HEK293 (cell line): ENCODE results near the gene WBP11.

Experiments
- CTCF ChIA-PET: fragments of 350-600 bp; formaldehyde crosslinking; extraction: SDS; loops from one replicate; lab custom pipeline; 2021; ENCODE audit warnings: antibody characterized with exemption; lab: Yijun Ruan, JAX
- POLR2A ChIA-PET: fragments of 300-600 bp; formaldehyde crosslinking; extraction: SDS; loops from one replicate; lab custom pipeline; 2020; ENCODE audit warnings: antibody characterized with exemption, inconsistent platforms; lab: Yijun Ruan, JAX
- H3K27ac ChIP-seq: fragments of 200-500 bp; sonication (Bioruptor generic); 2 replicates; pipeline ENCODE4 v1.5.1; 2014; ENCODE audit warnings: low read depth, low read length, control low read depth, inconsistent platforms; ENCODE audit errors: extremely low read depth
- H3K36me3 ChIP-seq, 2 experiments: fragments of 200-500 bp in 1 of 2; sonication (Bioruptor generic) in 1 of 2; 1 replicate in 1 of 2; 2 replicates in 1 of 2; pipeline ENCODE4 v1.5.1; 2014 to 2017; ENCODE audit warnings: inconsistent platforms in 2 of 2, low read length in 2 of 2; ENCODE audit not compliant: control insufficient read depth in 2 of 2, insufficient read depth in 1 of 2
- H3K4me1 ChIP-seq: fragments of 200-500 bp; sonication (Bioruptor generic); 2 replicates; pipeline ENCODE4 v1.5.1; 2014; ENCODE audit warnings: mild to moderate bottlenecking, low read length, inconsistent platforms; ENCODE audit not compliant: control insufficient read depth, insufficient read depth
- H3K4me3 ChIP-seq: 2 replicates; pipeline ENCODE4 v1.5.1; 2011; ENCODE audit warnings: low read depth, mild to moderate bottlenecking, control low read depth, low read length, moderate library complexity
- H3K9me3 ChIP-seq: fragments of 200-500 bp; sonication (Bioruptor generic); 2 replicates; pipeline ENCODE4 v1.5.1; 2014; ENCODE audit warnings: low read depth, low read length, inconsistent platforms; ENCODE audit not compliant: control insufficient read depth, insufficient read depth
- KLF16 ChIP-seq: fragments of 450-650 bp; formaldehyde crosslinking; IDR thresholded peaks from 2 replicates; pipeline ENCODE4 v1.5.1; 2017; ENCODE audit warnings: missing biosample characterization, missing genetic modification characterization
- PBX3 ChIP-seq: sonication (generic); formaldehyde crosslinking; IDR thresholded peaks from 2 replicates; pipeline ENCODE4 v1.8.1; 2022; ENCODE audit warnings: mild to moderate bottlenecking, moderate library complexity, missing genetic modification reagents
- SP2 ChIP-seq: fragments of 450-650 bp; formaldehyde crosslinking; IDR thresholded peaks from 2 replicates; pipeline ENCODE4 v1.5.1; 2016; ENCODE audit warnings: missing biosample characterization, missing genetic modification characterization
- SP3 ChIP-seq: fragments of 450-650 bp; formaldehyde crosslinking; IDR thresholded peaks from 2 replicates; pipeline ENCODE4 v1.5.1; 2016; ENCODE audit warnings: missing biosample characterization, missing genetic modification characterization
- TRIM28 ChIP-seq: IDR thresholded peaks from 2 replicates; pipeline ENCODE4 v1.6.1; 2011; ENCODE audit warnings: low read length, control low read depth, borderline replicate concordance
- ZBTB17 ChIP-seq: fragments of 450-650 bp; formaldehyde crosslinking; IDR thresholded peaks from 2 replicates; pipeline ENCODE4 v1.5.1; 2016; ENCODE audit warnings: missing biosample characterization, missing genetic modification characterization
- ZBTB21 ChIP-seq: fragments of 450-650 bp; formaldehyde crosslinking; IDR thresholded peaks from 2 replicates; pipeline ENCODE4 v1.5.1; 2017; ENCODE audit warnings: missing biosample characterization, missing genetic modification characterization
- ZBTB44 ChIP-seq: fragments of 450-650 bp; IDR thresholded peaks from 2 replicates; pipeline ENCODE4 v1.5.1; 2018; ENCODE audit warnings: missing biosample characterization, mild to moderate bottlenecking, missing genetic modification characterization
- ZBTB48 ChIP-seq: fragments of 450-650 bp; formaldehyde crosslinking; IDR thresholded peaks from 2 replicates; pipeline ENCODE4 v1.5.1; 2016; ENCODE audit warnings: missing biosample characterization, missing genetic modification characterization
- ZNF16 ChIP-seq: fragments of 450-650 bp; formaldehyde crosslinking; IDR thresholded peaks from 2 replicates; pipeline ENCODE4 v1.5.1; 2016; ENCODE audit warnings: low read depth, missing biosample characterization, missing genetic modification characterization
- ZNF2 ChIP-seq: fragments of 450-650 bp; formaldehyde crosslinking; IDR thresholded peaks from 2 replicates; pipeline ENCODE4 v1.5.1; 2016; ENCODE audit warnings: missing biosample characterization, missing genetic modification characterization
- ZNF394 ChIP-seq: fragments of 450-650 bp; formaldehyde crosslinking; IDR thresholded peaks from 2 replicates; pipeline ENCODE4 v1.5.1; 2016; ENCODE audit warnings: missing biosample characterization, missing genetic modification characterization, mild to moderate bottlenecking, moderate library complexity, borderline replicate concordance
- ZNF473 ChIP-seq: fragments of 450-650 bp; formaldehyde crosslinking; IDR thresholded peaks from 2 replicates; pipeline ENCODE4 v1.5.1; 2017; ENCODE audit warnings: missing biosample characterization, missing genetic modification characterization
- ZNF510 ChIP-seq: fragments of 450-650 bp; formaldehyde crosslinking; IDR thresholded peaks from 2 replicates; pipeline ENCODE4 v1.5.1; 2018; ENCODE audit warnings: mild to moderate bottlenecking, missing genetic modification characterization, missing biosample characterization; ENCODE audit not compliant: insufficient replicate concordance
- ZNF548 ChIP-seq: fragments of 450-650 bp; formaldehyde crosslinking; IDR thresholded peaks from 2 replicates; pipeline ENCODE4 v1.5.1; 2016; ENCODE audit warnings: missing biosample characterization, missing genetic modification characterization
- ZNF561 ChIP-seq: fragments of 450-650 bp; IDR thresholded peaks from 2 replicates; pipeline ENCODE4 v1.5.1; 2018; ENCODE audit warnings: missing biosample characterization, missing genetic modification characterization, borderline replicate concordance
- ZNF692 ChIP-seq: fragments of 450-650 bp; formaldehyde crosslinking; IDR thresholded peaks from 2 replicates; pipeline ENCODE4 v1.5.1; 2016; ENCODE audit warnings: missing biosample characterization, missing genetic modification characterization
- ZNF76 ChIP-seq: fragments of 450-650 bp; formaldehyde crosslinking; IDR thresholded peaks from 2 replicates; pipeline ENCODE4; 2016; ENCODE audit warnings: low read depth, missing biosample characterization, missing genetic modification characterization, borderline replicate concordance
- ZNF777 ChIP-seq: fragments of 450-650 bp; formaldehyde crosslinking; IDR thresholded peaks from 2 replicates; pipeline ENCODE4 v1.5.1; 2017; ENCODE audit warnings: missing biosample characterization, missing genetic modification characterization, borderline replicate concordance
- ZSCAN30 ChIP-seq: fragments of 450-650 bp; IDR thresholded peaks from 2 replicates; pipeline ENCODE4 v1.5.1; 2018; ENCODE audit warnings: missing biosample characterization, mild to moderate bottlenecking, missing genetic modification characterization, moderate library complexity
- TF ChIP-seq, protein P1 (sequence below): fragments of 450-650 bp; formaldehyde crosslinking; IDR thresholded peaks from 2 replicates; pipeline ENCODE4 v1.5.1; 2016; ENCODE audit warnings: missing biosample characterization, missing genetic modification characterization
- TF ChIP-seq, protein P2 (sequence below): fragments of 450-650 bp; formaldehyde crosslinking; IDR thresholded peaks from 2 replicates; pipeline ENCODE4 v1.5.1; 2017; ENCODE audit warnings: missing biosample characterization, missing genetic modification characterization
- TF ChIP-seq, protein P3 (sequence below): fragments of 450-650 bp; formaldehyde crosslinking; IDR thresholded peaks from 2 replicates; pipeline ENCODE4 v1.5.1; 2017; ENCODE audit warnings: missing biosample characterization, missing genetic modification characterization

WBP11 gene

DNA sequence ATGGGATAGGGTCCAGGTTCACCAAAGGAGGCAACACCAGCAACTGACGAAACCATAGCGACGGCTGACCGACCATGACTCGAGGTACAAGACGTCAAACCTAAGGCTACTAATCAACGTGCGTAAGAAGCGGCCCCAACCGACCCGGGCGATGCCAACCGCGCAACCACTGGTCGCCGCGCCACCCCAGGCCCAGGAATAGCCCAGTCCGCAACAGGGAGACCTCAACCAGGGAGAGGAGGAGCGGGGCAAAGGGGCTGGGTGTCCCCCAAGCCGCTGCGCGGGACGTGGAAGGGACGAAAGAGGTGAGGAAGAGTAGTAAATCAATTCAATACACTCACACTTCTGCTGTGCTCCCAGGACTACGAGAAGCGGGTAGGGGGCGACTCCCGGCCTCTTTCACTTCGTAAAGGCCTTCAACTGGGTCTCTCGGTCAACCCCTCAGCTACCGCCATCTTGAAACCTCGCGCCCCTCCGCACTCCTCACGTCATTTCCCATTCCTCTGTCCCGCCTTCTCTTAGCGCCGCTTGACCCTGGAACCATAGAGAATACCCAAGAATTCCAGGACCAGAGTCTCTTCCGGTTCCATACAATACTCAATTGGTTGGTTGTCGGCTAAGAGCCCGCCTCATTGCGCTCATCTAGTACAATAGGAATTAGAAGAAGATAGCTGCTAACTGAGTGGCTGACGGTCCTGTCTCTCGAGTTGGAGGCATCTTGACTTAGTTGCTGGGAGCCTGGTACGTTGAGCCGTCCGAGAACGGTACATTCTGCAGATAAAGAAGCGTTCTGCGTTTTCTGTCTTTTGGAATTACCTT is at the start of gene WBP11, which contains the start of gene C12orf60:
TSS of gene WBP11 (minus strand) at position 468 of the 819 bp plus-strand sequence. CDS start 2,095 bp downstream, outside the sequence.
TSS of gene C12orf60 (plus strand) at position 660 of the 819 bp plus-strand sequence. CDS start 19,266 bp downstream, outside the sequence.
- H3K27ac ChIP-seq = peak within 1 kb of the TSS; percentile 87
- peak within 1 kb of the TSS; percentile 53 for H3K4me3 ChIP-seq
- H3K4me1 ChIP-seq = peaks cover 2% of the 10 kb centered on the region; the same call in 1 of the 2 replicates
- POLR2A ChIA-PET = interaction anchor here (0.5 to 3.0 kb wide), 11 partner anchors 10 to 546 kb away, joined by 3 to 32 read pairs (median 4); partner anchors contain the start of gene SMCO3
- no peaks in the 10 kb centered on the region for H3K9me3 ChIP-seq
- CTCF ChIA-PET = interaction anchor here (0.6 to 1.7 kb wide), 4 partner anchors 24 to 44 kb away, joined by 3 to 8 read pairs (median 4); no protein-coding TSS in a partner anchor
- H3K36me3 ChIP-seq = peaks cover 19 to 22% of the 10 kb centered on the region in 2 experiments; a peak in 2 of 3 replicates
- no peak for TF ChIP-seq ZNF548 (tag by site-specific recombination)
- peak; percentile 73 for TF ChIP-seq ZNF2
- TF ChIP-seq ZBTB17 (tag by site-specific recombination) = peak; percentile 40; the same call in 1 of the 2 replicates
- TF ChIP-seq ZNF394 (tag by site-specific recombination) = peak; percentile 69
- peak; percentile 96 for TF ChIP-seq SP2
- TF ChIP-seq TRIM28 = peak; percentile 62; the same call in 1 of the 2 replicates
- peak; percentile 74; the same call in 1 of the 2 replicates for TF ChIP-seq PBX3 (CRISPR knock-in tag)
- TF ChIP-seq ZNF777 (tag by site-specific recombination) = peak; percentile 76
- no peak for TF ChIP-seq ZNF16 (tag by site-specific recombination)
- peak; percentile 58 for TF ChIP-seq SP3
- no peak for TF ChIP-seq ZNF473
- peak; percentile 60 for TF ChIP-seq ZBTB21
- TF ChIP-seq ZBTB44 (tag by site-specific recombination) = no peak
- TF ChIP-seq, protein P1, sequence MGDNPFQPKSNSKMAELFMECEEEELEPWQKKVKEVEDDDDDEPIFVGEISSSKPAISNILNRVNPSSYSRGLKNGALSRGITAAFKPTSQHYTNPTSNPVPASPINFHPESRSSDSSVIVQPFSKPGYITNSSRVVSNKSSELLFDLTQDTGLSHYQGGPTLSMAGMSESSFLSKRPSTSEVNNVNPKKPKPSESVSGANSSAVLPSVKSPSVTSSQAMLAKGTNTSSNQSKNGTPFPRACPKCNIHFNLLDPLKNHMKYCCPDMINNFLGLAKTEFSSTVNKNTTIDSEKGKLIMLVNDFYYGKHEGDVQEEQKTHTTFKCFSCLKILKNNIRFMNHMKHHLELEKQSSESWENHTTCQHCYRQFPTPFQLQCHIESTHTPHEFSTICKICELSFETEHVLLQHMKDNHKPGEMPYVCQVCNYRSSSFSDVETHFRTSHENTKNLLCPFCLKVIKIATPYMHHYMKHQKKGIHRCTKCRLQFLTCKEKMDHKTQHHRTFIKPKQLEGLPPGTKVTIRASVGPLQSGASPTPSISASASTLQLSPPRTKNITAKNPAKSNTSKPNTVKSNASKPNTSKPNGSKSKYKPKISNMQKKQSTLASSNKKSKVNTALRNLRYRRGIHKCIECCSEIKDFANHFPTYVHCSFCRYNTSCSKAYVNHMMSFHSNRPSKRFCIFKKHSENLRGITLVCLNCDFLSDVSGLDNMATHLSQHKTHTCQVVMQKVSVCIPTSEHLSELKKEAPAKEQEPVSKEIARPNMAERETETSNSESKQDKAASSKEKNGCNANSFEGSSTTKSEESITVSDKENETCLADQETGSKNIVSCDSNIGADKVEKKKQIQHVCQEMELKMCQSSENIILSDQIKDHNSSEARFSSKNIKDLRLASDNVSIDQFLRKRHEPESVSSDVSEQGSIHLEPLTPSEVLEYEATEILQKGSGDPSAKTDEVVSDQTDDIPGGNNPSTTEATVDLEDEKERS = no peak
- 0 out of 2 replicates have a peak, but pooled peaks have one; percentile 34 for TF ChIP-seq ZSCAN30
- 0 out of 2 replicates have a peak, but pooled peaks have one; percentile 17 for TF ChIP-seq ZNF561 (tag by site-specific recombination)
- TF ChIP-seq, protein P2, sequence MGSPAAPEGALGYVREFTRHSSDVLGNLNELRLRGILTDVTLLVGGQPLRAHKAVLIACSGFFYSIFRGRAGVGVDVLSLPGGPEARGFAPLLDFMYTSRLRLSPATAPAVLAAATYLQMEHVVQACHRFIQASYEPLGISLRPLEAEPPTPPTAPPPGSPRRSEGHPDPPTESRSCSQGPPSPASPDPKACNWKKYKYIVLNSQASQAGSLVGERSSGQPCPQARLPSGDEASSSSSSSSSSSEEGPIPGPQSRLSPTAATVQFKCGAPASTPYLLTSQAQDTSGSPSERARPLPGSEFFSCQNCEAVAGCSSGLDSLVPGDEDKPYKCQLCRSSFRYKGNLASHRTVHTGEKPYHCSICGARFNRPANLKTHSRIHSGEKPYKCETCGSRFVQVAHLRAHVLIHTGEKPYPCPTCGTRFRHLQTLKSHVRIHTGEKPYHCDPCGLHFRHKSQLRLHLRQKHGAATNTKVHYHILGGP (tag by site-specific recombination) = no peak
- TF ChIP-seq ZBTB48 (tag by site-specific recombination) = no peak
- TF ChIP-seq ZNF76 (tag by site-specific recombination) = peak; percentile 55; the same call in 1 of the 2 replicates
- 0 out of 2 replicates have a peak, but pooled peaks have one; percentile 11 for TF ChIP-seq ZNF692
- no peak for TF ChIP-seq KLF16 (tag by site-specific recombination)
- TF ChIP-seq, protein P3, sequence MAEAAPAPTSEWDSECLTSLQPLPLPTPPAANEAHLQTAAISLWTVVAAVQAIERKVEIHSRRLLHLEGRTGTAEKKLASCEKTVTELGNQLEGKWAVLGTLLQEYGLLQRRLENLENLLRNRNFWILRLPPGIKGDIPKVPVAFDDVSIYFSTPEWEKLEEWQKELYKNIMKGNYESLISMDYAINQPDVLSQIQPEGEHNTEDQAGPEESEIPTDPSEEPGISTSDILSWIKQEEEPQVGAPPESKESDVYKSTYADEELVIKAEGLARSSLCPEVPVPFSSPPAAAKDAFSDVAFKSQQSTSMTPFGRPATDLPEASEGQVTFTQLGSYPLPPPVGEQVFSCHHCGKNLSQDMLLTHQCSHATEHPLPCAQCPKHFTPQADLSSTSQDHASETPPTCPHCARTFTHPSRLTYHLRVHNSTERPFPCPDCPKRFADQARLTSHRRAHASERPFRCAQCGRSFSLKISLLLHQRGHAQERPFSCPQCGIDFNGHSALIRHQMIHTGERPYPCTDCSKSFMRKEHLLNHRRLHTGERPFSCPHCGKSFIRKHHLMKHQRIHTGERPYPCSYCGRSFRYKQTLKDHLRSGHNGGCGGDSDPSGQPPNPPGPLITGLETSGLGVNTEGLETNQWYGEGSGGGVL = no peak
- TF ChIP-seq ZNF510 (tag by site-specific recombination) = no peak
